ENCODE results near the gene CCND1.

Gene CCND1

DNA sequence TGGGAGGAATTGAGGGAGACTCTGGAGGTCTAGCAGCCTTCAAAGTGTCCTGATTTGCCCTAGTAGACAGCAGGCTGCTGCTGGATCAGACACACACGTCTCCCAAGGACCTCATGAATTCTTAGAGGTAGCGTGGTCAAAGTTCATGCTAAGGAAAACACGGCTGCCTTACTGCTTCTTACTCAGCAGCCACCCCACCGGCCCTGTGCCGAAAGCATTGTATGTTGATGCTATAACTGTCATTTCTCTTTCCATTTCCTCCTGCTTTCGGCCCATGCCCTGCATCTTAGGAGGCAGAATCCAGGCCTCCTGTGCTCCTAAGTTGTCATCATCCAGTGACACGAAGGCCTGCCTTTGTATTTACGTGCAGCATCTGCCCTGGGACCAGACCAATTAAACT lies 10.5 kb upstream of the CCND1 start:
- DNase-seq (ENCODE audit: low spot score in 2 of 2): no peak
- no peak overlapping the region for H3K27ac Mint-ChIP-seq
- peaks cover 2% of the 10 kb centered on the region for H3K4me1 Mint-ChIP-seq
- H3K36me3 Mint-ChIP-seq: peaks cover 6% of the 10 kb centered on the region
- H3K4me3 Mint-ChIP-seq: no peak overlapping the region
- H3K27me3 Mint-ChIP-seq: peaks cover 13% of the 10 kb centered on the region
- ATAC-seq (ENCODE audit: low read depth): no peak
- H3K9me3 Mint-ChIP-seq: peaks cover 6% of the 10 kb centered on the region

DNA sequence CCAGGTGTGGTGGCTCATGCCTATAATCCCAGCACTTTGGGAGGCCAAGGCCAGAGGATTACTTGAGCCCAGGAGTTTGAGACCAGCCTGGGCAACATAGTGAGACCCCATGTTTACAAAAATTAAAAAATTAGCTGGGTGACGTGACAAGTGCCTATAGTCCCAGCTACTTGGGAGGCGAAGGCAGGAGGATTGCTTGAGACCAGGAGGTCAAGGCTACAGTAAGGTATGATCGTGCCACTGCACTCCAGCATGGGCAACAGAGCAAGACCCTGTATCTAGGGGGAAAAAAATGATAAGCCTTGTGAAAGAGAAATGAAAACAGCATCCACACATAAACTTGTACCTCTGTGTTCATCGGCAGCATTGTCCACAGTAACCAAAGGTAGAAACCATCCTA lies 8.1 kb upstream of the CCND1 start:
- peaks cover 4% of the 10 kb centered on the region for H3K36me3 Mint-ChIP-seq
- H3K4me1 Mint-ChIP-seq: no peaks in the 10 kb centered on the region
- DNase-seq (ENCODE audit: low spot score in 2 of 2) (no peak), ATAC-seq (ENCODE audit: low read depth) (no peak)
- no peak overlapping the region for H3K4me3 Mint-ChIP-seq
- no peak overlapping the region for H3K27ac Mint-ChIP-seq
- H3K9me3 Mint-ChIP-seq: peaks cover 6% of the 10 kb centered on the region
- peaks cover 10% of the 10 kb centered on the region for H3K27me3 Mint-ChIP-seq

DNA sequence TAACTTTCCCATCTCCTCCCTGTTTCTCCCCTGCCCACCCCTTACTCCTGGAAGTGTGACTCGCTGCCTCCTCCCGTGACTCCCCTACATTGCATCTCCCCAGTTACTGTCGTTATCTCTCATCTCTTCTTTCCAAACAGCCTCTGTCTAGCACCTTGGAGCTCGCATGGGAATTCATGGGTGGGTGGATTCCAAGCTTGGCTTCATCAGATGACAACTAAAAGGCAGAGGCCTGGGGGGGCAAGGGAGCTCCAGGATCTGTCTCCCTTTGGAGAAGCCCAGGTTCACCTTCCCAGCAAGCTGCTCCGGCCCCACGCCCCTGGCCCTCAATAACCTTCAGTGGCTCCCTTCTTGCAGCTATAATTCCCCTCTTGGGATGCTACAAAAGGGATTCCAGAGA lies 6.9 kb upstream of the CCND1 start:
- H3K27me3 Mint-ChIP-seq: peaks cover 14% of the 10 kb centered on the region
- ATAC-seq (ENCODE audit: low read depth) (no peak), DNase-seq (ENCODE audit: low spot score in 2 of 2) (no peak)
- H3K36me3 Mint-ChIP-seq: peaks cover 2% of the 10 kb centered on the region
- H3K27ac Mint-ChIP-seq: no peak overlapping the region
- H3K4me3 Mint-ChIP-seq: no peak overlapping the region
- peaks cover 5% of the 10 kb centered on the region for H3K9me3 Mint-ChIP-seq
- peaks cover 5% of the 10 kb centered on the region for H3K4me1 Mint-ChIP-seq

DNA sequence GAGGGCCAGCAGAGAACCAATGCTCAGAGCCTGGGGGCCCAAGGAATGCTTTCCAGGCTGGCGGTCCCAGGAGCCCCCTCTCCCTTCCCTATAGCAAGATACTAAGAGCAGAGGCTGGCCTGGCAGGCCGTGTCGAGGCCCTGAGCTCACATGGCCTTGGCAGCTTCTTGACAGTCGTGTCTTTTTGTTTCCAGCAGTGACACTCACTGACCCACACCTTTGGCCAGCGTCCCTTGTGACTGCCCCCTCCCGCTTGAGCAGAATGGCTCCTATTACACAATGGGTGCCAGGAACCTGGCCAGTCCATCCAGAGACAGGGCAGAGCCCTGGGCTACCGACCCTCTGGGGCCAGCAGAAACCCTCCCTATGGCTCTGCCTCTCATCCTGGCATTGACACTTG lies 6.4 kb upstream of the CCND1 start:
- no peaks in the 10 kb centered on the region for H3K36me3 Mint-ChIP-seq
- H3K9me3 Mint-ChIP-seq: peaks cover 2% of the 10 kb centered on the region
- H3K27me3 Mint-ChIP-seq: peaks cover 12% of the 10 kb centered on the region
- ATAC-seq (ENCODE audit: low read depth) (no peak), DNase-seq (ENCODE audit: low spot score in 2 of 2) (no peak)
- no peak overlapping the region for H3K4me3 Mint-ChIP-seq
- H3K27ac Mint-ChIP-seq: no peak overlapping the region
- peaks cover 5% of the 10 kb centered on the region for H3K4me1 Mint-ChIP-seq

DNA sequence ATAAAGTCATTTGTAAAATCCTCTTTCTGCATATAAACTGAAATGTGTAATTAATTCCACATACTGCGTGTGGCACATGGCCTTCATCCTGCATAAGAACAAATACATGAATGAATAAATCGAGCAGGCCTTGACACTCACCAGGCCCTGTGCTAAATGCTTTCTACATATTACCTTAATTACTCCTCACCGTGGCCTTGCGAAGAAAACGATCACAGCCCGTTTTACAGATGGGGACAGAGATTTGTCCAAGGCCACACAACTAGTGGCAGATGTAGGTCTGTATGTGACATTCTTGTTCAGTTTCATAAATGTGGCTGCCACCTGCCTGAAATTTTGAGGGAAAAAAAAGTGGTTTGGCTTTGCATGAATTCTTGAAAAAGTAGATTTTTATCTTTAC lies 5.8 kb upstream of the CCND1 start:
- Mint-ChIP-seq H3K9me3 (no peaks in the 10 kb centered on the region), H3K36me3 (no peaks in the 10 kb centered on the region), H3K4me1 (peaks cover 5% of the 10 kb centered on the region), H3K4me3 (no peak overlapping the region), H3K27me3 (peaks cover 12% of the 10 kb centered on the region), H3K27ac (no peak overlapping the region)
- DNase-seq (ENCODE audit: low spot score in 2 of 2) (no peak), ATAC-seq (ENCODE audit: low read depth) (no peak)

DNA sequence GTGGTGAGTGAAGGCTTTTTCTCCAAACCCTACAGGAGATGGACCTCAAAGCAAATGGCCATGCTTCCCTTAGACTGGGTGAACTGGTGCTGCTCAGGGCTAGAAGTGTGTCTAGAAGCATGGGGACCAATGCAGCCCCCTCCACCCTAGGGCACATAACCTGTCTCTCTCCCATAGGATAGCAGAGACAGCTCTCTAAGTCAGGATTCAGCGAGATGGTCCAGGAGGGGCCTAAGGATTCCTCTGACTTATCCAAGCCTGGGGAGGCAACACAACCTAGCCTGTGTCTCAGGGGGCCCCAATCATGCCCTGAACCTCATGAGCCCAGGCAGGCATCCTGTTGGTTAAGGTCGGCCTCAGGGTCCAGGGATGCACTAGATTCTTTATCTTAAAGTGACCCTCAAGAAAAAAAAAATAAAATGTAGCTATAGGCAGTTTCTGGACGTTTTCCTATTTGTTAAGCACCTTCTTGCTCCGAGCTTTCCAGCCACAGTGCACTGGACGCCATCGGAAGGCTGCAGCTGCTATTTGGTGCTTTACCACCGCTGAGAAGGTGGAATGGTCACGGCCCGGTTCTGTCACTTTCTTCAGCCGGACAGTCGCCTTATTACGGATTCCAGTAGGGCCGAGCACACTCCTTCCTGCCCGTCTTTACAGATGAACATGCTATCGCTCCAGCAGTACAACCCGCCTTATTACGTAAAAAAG lies 5.0 kb upstream of the CCND1 start:
- no peak overlapping the region for H3K4me3 Mint-ChIP-seq
- no peaks in the 10 kb centered on the region for H3K9me3 Mint-ChIP-seq
- DNase-seq (ENCODE audit: low spot score in 2 of 2) (no peak), ATAC-seq (ENCODE audit: low read depth) (no peak)
- peaks cover 12% of the 10 kb centered on the region for H3K27me3 Mint-ChIP-seq
- H3K36me3 Mint-ChIP-seq: no peaks in the 10 kb centered on the region
- peaks cover 11% of the 10 kb centered on the region for H3K4me1 Mint-ChIP-seq
- H3K27ac Mint-ChIP-seq: peak overlapping the region; percentile 24

DNA sequence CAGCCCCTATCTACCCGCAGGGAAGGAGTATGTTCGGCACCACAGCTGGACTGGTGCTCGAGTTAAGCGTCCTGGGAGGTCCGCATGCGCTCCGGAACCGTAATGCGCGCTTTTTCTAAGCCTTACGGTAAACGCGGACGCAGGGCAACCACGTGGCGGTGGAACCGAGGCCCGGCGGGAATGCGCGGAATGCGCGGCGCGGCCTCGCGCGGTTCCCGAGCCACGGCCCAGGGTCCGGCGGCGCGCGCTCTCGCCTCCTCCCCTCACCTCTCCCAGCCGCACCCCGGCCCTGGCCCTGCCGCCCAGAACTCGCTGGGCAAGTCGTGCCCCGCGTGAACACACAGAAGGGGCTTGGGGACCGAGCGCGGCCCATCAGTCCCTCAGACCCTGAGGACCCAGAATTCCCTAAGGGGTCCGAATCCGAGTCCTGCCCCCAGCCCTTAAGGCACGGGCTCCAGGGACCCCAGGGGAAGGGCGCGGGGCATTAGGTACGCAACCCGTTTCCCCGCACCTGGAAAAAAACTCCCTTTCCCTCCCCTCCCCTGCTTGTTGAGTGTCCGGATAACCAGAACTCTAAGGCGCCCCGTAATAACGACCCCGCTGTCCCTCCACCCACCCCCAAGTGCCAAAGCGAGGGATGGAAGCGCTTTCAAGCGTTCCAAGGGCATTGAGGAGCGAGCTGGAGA lies 4.3 kb upstream of the CCND1 start:
- H3K27ac Mint-ChIP-seq: peak overlapping the region; percentile 24
- DNase-seq (ENCODE audit: low spot score in 2 of 2): no peak
- ATAC-seq (ENCODE audit: low read depth): no peak
- no peaks in the 10 kb centered on the region for H3K9me3 Mint-ChIP-seq
- peaks cover 12% of the 10 kb centered on the region for H3K27me3 Mint-ChIP-seq
- H3K36me3 Mint-ChIP-seq: no peaks in the 10 kb centered on the region
- no peak overlapping the region for H3K4me3 Mint-ChIP-seq
- H3K4me1 Mint-ChIP-seq: peaks cover 16% of the 10 kb centered on the region

DNA sequence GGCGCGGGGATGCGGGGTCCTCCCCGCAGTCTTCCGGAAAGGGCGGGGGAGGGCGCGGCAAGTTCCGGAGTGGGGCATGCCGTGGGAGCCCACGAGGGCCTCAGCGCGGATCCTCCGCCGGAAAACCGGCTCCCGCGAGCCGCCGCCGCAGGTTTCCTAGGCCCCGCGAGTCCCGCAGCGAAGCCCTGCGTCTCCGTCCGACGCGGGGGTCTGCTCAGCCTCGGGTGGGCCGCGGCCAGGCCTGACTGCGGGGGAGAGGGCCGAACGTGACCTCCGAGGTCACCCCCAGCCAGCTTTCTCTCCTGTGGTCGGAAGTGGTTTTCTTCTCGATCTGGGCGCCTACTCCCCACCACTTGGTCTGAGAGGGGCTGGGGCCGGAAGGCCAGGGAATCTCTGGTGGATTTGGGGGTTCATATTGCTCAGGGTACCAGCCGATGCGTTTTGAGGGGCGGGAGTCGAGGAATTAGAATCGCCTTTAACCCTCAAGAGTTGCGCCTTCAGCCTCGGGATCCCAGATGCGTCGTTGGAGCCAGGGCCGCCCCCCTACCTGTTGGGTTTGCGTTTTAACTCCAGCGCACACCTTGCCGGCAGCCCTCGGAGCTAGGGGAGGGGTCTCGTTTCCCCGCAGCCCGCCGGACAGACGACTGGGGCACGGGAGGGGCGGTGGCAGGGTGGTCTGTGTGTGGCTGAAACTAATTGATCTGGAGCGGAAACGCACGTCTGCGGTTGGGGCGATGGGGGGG lies 3.6 kb upstream of the CCND1 start:
- Mint-ChIP-seq H3K4me3 (peak overlapping the region; percentile 21), H3K27me3 (peaks cover 12% of the 10 kb centered on the region), H3K36me3 (no peaks in the 10 kb centered on the region), H3K9me3 (no peaks in the 10 kb centered on the region), H3K27ac (peak overlapping the region; percentile 67), H3K4me1 (peaks cover 16% of the 10 kb centered on the region)
- ATAC-seq (ENCODE audit: low read depth) (no peak), DNase-seq (ENCODE audit: low spot score in 2 of 2) (no peak)

DNA sequence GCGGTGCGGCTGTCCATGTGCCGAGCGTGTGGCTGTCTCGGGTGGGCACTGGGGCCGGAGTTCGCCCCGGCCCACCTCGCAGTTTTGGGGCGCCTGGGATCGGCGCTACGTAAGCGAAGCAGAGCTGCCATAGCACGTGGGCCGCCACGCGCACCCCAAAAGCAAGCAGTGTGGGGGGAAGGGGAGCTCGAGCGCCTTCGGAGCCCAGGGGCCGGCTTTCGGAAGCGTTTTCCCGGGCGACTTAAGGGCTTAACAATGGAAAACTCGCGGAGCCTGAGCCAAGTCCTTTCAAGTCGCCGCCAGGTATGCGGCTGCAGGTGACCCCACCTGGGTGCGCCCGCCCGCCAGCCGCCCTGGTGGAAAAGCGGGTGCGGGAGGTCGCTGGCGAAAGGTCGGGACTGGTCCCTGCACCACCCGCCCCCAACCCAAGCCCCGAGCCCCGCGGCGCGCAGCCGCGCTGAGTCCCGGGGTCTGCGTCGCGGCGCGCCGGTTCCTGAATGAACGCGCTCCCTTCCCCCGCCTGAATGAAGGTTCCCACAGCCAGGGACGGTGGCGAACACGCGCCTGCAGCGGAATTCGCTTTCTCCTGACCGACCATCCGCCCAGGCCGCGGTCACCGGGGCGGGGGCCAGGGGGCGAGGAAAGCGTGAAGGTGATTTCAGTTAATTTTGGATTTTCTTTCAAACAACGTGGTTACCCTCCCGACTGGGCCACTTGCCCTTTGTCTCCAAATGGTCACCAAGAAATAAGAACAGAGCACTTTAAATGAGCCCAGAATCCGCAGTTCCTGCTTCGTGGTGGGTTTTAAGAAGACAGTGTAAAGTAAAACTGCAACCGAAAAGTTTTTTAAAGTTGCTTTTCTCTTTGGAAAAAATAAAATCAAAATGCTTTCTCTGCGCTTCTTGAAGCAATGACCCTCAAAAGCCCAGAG lies 2.8 kb upstream of the CCND1 start:
- DNase-seq (ENCODE audit: low spot score in 2 of 2): no peak
- ATAC-seq (ENCODE audit: low read depth): no peak
- Mint-ChIP-seq H3K9me3 (no peaks in the 10 kb centered on the region), H3K4me3 (peak overlapping the region; percentile 43), H3K4me1 (peaks cover 16% of the 10 kb centered on the region), H3K36me3 (no peaks in the 10 kb centered on the region), H3K27ac (peak overlapping the region; percentile 67), H3K27me3 (peaks cover 12% of the 10 kb centered on the region)

DNA sequence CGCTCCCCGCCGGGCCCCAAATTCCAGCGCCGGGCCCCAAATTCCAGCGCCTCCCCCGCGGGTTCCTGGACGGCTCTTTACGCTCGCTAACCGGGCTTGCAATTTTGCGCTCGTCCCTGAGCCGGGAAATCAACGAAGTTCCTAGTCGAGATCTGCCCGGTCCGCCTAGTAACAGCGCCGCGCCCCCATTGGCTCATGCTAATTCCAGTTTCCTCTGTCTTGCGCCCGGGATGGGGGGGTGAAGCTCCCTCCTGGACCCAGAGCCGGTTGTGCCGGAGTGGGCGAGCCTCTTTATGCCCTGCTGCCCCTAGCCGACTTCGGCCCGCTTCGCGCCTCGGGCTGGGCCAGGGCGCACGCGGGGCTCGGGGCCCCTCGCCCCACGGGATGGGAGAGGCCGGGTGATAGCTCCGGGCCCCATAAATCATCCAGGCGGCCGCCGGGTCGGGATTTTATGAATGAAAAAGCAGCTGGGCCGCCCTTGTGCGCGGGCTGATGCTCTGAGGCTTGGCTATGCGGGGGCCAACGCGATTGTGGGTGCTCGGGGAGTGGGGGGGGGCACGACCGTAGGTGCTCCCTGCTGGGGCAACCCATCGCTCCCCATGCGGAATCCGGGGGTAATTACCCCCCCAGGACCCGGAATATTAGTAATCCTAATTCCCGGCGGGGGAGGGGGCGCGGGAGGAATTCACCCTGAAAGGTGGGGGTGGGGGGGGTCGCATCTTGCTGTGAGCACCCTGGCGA lies 1.8 kb upstream of the CCND1 start:
- no peaks in the 10 kb centered on the region for H3K36me3 Mint-ChIP-seq
- no peaks in the 10 kb centered on the region for H3K9me3 Mint-ChIP-seq
- H3K4me1 Mint-ChIP-seq: peaks cover 16% of the 10 kb centered on the region
- H3K27ac Mint-ChIP-seq: no peak overlapping the region
- ATAC-seq (ENCODE audit: low read depth) (no peak), DNase-seq (ENCODE audit: low spot score in 2 of 2) (peak in 1 of 2 donors; percentile 41)
- H3K4me3 Mint-ChIP-seq: peak overlapping the region; percentile 14
- H3K27me3 Mint-ChIP-seq: peaks cover 12% of the 10 kb centered on the region

DNA sequence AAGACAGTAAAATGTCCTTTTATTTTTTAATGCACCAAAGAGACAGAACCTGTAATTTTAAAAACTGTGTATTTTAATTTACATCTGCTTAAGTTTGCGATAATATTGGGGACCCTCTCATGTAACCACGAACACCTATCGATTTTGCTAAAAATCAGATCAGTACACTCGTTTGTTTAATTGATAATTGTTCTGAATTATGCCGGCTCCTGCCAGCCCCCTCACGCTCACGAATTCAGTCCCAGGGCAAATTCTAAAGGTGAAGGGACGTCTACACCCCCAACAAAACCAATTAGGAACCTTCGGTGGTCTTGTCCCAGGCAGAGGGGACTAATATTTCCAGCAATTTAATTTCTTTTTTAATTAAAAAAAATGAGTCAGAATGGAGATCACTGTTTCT lies 1.1 kb upstream of the CCND1 start:
- ATAC-seq (ENCODE audit: low read depth) (no peak), DNase-seq (ENCODE audit: low spot score in 2 of 2) (no peak)
- no peaks in the 10 kb centered on the region for H3K36me3 Mint-ChIP-seq
- H3K9me3 Mint-ChIP-seq: no peaks in the 10 kb centered on the region
- H3K4me1 Mint-ChIP-seq: peaks cover 16% of the 10 kb centered on the region
- peak overlapping the region; percentile 32 for H3K4me3 Mint-ChIP-seq
- no peak overlapping the region for H3K27ac Mint-ChIP-seq
- H3K27me3 Mint-ChIP-seq: peaks cover 12% of the 10 kb centered on the region

DNA sequence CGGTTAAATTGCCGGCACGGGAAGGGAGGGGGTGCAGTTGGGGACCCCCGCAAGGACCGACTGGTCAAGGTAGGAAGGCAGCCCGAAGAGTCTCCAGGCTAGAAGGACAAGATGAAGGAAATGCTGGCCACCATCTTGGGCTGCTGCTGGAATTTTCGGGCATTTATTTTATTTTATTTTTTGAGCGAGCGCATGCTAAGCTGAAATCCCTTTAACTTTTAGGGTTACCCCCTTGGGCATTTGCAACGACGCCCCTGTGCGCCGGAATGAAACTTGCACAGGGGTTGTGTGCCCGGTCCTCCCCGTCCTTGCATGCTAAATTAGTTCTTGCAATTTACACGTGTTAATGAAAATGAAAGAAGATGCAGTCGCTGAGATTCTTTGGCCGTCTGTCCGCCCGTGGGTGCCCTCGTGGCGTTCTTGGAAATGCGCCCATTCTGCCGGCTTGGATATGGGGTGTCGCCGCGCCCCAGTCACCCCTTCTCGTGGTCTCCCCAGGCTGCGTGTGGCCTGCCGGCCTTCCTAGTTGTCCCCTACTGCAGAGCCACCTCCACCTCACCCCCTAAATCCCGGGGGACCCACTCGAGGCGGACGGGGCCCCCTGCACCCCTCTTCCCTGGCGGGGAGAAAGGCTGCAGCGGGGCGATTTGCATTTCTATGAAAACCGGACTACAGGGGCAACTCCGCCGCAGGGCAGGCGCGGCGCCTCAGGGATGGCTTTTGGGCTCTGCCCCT lies 529 bp upstream of the CCND1 start:
- H3K36me3 Mint-ChIP-seq: no peaks in the 10 kb centered on the region
- H3K27ac Mint-ChIP-seq: peak overlapping the region; percentile 76
- H3K4me1 Mint-ChIP-seq: peaks cover 16% of the 10 kb centered on the region
- H3K4me3 Mint-ChIP-seq: peak overlapping the region; percentile 75
- DNase-seq (ENCODE audit: low spot score in 2 of 2) (peak in 1 of 2 donors; percentile 34), ATAC-seq (ENCODE audit: low read depth) (no peak)
- H3K9me3 Mint-ChIP-seq: no peaks in the 10 kb centered on the region
- H3K27me3 Mint-ChIP-seq: peaks cover 12% of the 10 kb centered on the region
